Measurements from ENCODE around the gene HSD11B1L.
"Not testable (repeated sequence)": the region's sequence is repeated elsewhere in the genome, so short reads cannot be mapped to it uniquely, and the experiment has no call there.

HSD11B1L gene

DNA sequence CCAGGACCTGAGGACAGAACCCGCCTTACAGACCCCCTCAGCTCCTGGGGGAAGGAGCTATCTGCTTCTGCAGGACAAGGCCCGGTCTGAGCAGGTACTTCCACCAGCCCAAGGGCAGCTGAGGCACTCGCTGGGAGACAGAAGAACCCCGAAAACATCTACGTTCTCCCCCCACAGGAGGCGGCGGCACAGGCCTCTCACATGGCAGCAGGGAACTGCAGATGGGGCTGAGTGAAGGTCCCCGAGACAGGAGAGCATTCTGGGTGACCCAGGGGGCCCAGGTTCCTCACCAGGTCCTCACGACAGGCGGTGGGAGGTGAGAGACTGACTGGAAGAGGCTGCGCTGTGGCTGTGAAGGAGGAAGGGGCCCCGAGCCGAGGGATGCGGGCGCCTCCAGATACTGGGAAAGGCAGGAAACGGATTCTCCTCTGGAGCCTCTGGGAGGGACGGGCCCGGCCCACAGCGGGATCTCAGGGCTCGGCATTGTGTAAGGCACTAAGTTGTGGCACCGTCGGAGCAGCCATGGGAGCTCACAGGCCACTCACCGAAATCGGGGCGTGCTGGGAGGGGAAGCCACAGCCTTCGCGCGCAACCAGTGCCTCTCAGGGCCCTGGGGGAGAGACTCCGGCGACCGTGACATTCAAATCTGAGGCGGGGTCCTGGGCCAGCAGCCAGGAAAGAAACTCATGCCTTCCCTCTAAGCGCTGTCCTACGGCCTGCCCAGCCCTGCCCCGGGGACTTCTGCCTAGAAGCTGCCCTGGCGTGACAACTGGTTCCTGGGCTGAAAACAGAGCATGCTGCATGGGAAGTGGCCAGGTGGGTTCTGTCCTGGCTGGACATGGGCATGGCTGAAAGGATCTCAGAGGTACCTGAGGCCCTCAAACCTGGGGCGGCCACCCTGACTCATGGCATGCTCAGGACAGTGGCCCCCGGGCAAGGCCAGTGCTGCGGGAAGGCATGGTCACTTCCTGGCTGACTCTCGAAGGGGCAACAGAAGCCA, 23.3 kb downstream of the HSD11B1L start:
- no peak for DNase-seq

DNA sequence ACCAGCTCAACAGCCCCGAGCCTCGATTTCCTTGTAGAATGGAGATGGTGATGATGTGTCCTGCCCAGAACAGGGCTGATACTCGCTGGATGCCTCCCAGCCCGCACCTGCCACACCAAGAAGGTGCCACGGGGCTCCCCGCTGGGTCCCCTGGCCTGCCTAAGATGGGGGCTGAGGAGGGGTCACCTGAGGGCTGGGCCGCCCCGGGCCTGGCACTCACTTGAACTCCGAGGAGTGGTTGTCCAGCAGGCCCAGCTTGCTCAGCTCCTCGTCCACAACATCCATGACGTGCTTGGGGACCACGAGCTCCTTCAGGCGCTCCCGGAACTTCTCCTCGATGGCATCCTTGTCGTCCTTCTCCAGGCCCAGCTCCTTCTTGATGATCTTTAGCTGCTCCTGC, 24.7 kb downstream of the HSD11B1L start:
- DNase-seq, result no peak

DNA sequence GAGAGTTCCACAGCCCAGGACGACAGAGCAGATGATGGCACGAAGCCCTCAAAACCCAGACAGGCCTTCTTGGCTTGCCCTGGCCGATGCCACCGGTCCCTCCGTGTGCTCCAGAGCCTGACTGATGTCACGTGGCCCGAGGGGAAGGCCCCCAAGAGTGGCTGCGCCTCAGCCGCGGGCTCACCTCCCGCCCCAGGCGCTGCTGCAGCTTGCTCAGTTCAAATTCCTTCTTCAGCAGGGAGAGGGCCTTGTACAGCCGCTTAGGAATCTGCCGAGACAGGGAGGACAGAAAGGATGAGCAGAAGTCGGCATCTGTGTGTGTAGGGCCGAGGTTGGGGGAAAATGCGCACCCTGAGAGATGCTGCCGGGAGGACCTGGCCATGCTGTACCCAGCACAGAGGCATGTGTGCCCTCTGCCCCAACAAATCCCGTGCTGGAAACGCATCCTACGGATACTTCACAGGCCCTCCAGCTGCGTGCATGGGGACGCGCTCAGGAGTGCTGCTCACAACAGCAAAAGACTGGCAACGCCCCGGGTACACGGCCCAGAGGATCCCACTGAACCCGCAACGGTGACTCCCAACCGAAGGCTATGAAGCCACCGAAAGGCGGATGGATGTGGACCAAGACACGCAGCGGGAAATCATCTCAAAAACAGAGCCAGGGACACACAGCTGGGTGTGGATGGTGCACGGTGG, 26.2 kb downstream of the HSD11B1L start:
- no peak for DNase-seq

DNA sequence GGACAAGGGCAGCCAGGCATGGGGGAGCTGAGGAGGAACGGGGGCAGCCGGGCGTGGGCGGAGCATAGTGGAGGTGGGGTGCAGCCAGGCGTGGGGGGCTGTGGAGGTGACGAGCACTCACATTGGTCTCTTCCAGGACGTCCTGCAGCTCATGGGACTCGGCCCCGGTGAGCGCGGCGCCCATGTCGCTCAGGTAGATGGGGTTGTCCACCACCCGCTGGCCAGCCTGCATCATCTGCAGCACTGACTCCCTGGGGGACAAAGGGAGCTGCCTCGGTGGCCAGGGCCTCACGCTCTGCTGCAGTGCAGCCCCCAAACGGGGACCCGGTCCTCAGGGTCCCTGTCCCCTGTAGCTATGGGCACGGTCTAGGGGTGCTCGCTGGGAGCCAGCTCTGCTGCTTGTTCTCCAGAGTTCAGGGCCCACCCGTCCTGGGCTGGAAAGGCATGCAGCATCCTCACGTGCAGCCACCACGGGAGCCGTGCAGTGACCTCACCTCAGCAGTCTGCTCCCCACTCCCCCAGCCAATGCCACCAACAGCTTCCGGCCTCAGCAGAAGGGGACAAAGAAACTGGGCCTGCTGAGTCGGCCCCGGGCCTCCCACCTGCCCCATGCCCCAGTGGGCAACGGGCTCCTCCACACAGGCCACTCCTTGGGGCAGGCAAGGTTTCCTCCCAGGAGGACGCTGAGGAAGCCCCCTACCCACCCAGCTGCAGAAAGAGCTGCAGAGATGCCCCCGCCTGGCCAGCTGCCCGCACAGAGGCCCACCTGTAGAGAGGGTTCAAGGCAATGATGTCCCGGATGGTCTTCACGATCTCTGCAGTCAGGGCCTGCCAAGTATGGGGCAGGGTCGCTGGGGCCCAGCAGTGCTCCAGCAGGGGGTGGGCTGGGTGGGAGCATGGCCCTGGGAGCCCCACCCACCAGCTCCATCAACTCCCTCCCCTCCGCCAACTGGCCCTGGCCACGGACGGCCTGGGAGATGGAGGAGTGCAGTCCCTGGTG, 27.0 kb downstream of the HSD11B1L start:
- no peak for DNase-seq

DNA sequence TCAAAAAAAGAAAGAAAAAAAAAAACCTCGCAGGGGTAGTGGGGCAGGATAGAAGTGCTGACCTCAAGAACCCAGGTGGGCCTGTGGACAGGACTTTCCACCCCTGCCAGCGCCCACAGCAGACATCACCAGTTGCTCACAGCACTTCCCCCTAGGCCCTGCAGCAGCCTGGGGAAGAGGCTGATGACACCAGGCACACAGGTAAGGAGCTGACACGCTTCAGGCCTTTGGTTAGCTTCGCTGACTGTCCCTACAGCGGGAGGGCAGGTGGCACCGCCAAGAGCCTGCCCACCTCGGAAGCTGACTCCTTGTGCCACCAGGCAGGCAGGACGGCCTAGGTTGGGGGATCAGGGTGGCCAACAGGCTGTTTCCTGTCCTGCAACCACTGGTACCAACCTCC, 30.2 kb downstream of the HSD11B1L start:
- no peak for DNase-seq

DNA sequence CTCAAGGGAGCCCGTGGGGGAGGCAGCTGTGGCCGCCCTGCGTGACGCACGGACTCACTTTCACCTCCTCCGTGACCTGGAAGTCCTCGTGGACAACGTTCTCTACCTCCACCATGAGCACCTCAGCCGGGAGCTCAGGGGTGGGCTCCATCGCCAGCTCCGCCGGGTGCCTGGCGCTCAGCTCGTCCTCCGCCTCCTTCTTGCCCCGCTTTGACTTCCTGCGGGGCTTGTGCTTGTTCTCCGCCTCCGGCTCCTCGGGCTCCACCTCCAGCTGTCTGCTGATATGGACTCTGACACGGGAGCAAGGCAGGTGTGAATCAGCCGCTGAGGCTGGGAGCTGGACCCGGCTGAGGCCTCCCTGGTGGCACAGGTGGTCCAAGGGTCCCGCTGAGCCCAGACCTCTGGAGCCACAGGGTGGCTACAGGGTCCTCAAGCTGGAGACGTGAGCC, 30.9 kb downstream of the HSD11B1L start:
- DNase-seq, result no peak

DNA sequence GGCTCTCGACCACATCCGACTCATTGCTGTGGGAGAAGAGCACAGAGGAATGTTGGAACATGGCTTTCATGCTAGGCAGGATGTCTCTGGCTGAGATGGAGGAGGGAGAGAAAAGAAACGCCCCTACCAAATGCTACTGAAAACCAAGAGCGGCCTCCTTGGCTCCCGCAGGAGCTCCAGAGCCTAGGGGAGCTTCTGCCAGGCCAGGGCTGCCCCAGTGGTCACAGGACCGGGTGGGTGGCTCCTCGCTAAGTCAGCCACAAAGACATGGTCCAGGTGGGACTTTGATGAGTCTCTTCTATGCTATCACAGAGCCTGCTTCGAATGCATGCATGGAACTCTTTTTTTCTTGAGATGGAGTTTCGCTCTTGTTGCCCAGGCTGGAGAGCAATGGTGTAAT, 32.4 kb downstream of the HSD11B1L start:
- DNase-seq, result no peak

DNA sequence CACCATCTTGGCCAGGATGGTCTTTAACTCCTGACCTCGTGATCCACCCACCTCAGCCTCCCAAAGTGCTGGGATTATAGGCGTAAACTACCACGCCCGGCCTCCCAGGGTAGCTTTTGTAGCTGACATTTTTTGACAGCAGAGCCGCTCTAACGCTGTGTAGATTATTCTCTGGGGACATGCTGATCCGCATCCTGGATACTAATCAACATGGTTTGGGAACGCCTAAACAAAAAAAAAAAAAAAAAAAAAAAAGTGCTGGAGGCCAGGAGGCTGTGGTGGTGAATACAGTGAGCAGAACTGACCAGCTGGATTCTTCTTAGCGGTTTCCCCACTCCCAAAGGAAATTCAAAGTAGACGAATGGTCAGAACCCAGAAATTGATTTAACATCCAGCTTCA, 34.0 kb downstream of the HSD11B1L start:
- no peak for DNase-seq

DNA sequence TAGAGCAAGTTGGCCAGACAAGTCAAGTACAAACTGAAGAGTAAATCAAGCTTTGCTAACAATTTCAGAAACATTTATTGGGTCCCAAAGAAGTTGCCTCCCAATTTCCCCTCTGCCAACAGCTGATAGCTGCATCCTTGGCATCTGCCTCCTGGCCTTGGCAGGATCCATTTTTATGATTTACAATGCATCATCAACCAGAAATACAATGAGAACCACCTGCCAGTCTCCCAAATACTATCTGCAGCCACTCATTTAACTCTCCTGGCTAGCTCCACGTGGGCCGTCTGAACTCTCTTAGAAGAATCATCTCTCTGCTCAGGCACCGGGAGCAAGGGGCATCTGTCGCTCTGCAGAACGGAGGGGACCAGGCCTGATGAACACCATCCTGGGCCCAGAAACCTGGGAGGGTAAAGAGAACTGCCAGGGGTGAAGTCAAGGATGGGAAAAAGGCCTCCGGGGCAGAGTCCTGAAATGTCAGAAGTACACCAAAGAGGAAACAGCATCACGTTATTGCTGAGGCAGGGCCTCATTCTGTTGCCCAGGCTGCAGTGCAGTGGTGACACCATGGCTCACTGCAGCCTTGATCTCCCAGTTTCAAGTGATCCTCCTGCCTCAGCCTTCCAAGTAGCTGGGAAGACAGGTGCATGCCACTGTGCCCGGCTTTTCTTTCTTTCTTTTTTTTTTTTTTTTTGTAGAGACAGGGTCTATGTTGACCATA, 36.5 kb downstream of the HSD11B1L start:
- DNase-seq, result no peak

DNA sequence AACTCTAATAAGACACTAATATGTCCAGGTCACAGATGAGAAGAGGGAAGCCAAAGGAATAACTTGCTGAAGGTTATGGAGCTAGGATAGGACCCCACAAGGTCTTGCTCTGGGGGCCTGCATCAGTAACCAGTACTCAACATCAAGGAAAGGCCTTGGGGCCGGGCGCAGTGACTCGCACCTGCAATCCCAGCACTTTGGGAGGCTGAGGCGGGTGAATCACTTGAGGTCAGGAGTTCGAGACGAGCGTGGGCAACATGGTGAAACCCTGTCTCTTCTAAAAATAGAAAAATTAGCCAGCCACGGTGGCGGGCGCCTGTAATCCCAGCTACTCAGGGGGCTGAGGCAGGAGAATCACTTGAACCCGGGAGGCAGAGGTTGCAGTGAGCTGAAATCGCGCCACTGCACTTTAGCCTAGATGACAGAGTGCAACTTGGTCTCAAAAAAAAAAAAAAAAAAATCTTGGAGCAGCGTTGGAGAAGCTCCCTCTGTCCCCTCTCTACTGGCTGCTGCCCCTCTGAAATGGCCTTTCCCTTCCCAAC, 37.3 kb downstream of the HSD11B1L start:
- DNase-seq, result no peak

DNA sequence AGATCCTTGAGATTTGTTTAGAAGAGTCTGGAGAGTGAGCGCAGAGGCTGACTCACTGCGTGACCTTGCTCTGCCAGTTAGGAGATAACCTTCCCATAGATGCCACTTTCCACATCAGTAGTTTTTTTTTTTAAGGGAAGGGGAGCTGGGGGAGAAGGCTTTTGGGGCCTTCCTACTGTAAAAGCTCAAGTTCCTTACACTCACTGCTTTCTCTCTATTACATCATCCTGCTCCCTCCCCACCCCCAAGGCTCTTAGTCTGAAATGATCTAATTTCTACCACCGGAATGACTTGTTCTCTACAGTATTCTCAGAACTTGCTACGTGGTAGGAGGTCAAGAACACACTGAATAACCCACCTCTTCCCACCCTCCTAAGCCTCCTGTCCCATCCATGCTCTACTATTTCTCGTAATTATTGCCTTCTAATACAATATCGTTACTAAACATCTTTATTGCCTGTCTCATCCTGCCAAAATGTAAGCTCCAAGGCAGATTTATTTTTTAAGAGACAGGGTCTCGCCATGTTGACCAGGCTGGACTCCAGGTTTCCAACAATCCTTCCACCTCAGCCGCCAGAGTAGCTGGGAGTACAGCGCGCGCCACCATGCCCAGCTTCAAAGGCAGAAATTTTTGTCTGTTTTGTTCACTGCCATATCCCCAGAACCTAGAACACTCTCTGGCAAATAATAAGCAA, 37.9 kb downstream of the HSD11B1L start:
- DNase-seq, result peak; percentile 11

DNA sequence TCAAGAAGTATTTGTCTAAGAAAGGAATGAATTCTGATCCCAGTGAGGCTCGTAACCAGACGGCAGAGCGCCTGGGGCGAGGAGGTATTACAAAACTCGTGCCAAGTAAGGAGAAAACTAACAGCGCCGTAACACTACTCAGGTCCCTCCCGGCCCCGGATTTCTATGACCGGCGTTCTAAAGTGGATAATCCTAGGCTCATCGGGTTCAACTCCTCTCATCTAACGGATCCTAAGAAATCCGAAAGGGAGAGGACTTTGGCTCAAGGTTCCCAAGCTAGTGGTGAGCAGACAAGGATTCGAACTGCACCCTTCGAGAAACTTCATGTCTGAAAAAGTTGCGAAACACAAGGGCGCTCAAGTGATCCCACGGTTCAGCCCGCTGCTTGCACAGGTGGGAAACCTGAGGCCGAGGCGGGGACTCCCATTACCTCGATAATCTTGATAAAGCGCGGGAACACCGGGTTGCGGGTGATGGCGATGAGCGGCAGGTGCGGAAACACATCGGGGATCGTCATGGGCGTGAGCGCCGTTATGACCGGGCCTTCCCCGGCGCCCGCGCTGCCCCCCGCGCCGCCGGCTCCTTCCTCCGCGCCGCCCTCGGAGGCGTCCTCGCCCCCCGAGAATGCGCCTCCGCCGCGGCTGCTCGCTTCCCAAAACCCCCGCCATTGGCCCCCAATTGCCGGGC, 38.6 kb downstream of the HSD11B1L start:
- no peak for DNase-seq

DNA sequence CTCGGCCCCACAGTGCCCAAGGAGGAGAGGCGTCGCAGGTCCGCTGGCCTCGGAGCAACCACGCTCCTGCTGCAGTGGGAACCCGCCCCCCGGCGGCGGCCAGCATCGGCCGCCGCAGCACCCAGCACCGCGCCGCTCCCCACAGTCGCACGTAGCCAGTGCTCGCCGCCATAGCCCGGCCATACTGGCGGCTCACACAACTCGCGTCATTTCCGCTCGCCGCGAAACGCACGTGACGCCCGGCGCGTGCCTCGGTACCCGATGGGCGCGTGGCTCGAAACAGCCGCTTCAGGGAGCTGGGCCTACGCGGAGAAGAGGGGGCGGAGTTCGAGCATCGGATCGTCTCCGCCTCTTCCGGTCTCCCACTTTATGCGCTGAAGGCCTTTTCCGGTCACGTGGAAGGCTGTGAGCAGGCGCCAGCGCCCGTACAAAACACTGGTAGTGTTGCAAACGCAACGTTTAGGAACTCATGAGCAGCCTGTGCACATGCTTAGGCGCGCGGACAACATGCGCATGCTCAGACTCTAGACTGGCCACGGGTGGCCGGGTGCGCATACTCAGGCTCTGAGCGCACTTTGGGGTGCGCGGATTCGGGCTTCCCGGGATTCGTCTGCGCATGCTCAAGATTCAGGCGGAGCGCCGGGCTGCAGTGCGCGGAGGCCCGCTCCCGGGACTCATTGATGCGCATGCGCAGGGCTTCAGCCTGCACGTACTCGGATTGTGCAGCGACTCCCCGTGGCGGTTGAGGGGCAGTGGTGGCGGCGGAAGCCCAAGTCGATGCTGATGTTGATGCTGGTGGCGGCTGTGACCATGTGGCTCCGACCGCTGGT, 39.3 kb downstream of the HSD11B1L start, which contains the start of the genes CATSPERD and LONP1:
TSS of gene CATSPERD (plus strand) at position 677 of the 830 bp plus-strand sequence. CDS start at position 778, 101 bp downstream.
TSS of gene LONP1 (minus strand) at position 186 of the 830 bp plus-strand sequence. CDS start at position 172, 14 bp downstream.
- peak; percentile 98 for DNase-seq

DNA sequence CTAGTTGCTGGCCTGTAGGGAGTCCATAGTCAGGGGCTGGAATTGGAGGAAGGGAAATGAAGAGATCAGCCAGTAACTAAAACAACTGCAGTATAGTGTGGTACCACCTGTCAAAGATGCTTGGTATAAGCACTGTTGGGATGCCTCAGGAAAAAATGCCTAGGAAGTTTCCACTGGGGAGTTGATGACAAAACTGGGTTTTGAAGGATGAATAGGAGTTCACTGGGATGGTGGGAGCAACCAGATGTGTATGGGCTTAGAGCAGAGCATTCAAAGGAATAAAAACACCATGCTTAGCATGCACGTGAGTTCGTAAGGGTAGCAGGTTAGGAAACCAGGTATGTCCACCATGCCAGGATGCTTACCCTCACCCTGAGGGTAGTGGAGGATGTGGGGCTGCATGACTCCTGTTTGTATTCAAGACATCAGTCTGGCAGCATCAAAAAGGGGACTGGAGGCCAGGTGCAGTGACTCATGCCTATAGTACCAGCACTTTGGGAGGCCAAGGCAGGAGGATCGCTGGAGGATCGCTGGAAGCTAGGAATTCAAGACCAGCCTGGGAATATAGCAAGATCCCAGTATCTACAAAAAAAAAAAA, 46.7 kb downstream of the HSD11B1L start:
- DNase-seq, result no peak

DNA sequence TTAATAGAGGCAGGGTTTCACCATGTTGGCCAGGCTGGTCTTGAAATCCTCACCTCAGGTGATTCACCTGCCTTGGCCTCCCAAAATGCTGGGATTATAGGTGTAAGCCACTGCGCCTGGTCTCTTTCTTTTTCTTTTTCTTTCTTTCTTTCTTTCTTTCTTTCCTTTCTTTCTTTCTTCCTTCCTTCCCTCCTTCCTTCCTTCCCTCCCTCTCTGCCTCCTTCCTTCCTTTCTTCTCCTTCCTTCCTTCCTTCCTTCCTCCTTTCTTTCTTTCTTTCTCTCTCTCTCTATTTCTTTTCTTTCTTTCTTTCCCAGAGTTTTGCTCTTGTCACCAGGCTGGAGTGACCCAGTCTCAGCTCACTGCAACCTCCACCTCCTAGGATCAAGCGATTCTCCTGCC, 52.3 kb downstream of the HSD11B1L start:
- DNase-seq, result not testable (repeated sequence)
